Neural cell (in vitro differentiated cells): ENCODE results near the gene MYO3B.

ENCODE experiments used
- EP300 ChIP-seq: fragments of 450-650 bp; conservative IDR thresholded peaks from 2 replicates; pipeline ENCODE4 v1.6.1; 2014; ENCODE audit warnings: antibody characterized with exemption, mild to moderate bottlenecking, moderate library complexity; ENCODE audit not compliant: poor library complexity, severe bottlenecking
- MXI1 ChIP-seq: fragments of 450-650 bp; conservative IDR thresholded peaks from 2 replicates; pipeline ENCODE4 v1.6.1; 2014; ENCODE audit warnings: antibody characterized with exemption, mild to moderate bottlenecking; ENCODE audit not compliant: poor library complexity, severe bottlenecking
- RAD21 ChIP-seq: fragments of 450-650 bp; conservative IDR thresholded peaks from 2 replicates; pipeline ENCODE4 v1.6.1; 2014; ENCODE audit warnings: antibody characterized with exemption, mild to moderate bottlenecking, moderate library complexity
- TF ChIP-seq, protein P1 (sequence below): fragments of 450-650 bp; IDR thresholded peaks from 2 replicates; pipeline ENCODE4 v1.5.1; 2014; ENCODE audit warnings: antibody characterized with exemption, mild to moderate bottlenecking, moderate library complexity; ENCODE audit not compliant: poor library complexity, severe bottlenecking
- TF ChIP-seq, protein P2 (sequence below): IDR thresholded peaks from 2 replicates; pipeline ENCODE4 v1.6.1; 2012; ENCODE audit warnings: borderline replicate concordance

DNA sequence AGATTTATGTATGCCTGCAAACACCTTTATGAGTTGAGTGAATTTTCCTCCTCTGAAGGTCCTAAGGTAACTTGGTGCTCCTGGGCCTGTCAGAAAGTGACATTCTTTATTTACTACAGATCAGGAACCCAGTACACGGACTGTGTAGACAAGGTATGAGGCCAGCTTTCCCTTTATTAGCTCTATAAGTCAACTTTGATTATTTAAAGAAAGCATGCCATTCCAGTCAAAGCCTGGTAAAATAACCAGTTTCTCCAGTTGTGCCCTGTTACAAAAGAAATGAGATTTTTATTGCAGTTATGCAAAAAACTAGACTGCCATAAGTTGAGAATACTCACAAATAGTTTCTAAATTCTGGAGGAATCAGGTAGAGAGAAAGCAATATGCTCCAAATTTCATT lies 271.1 kb downstream of the MYO3B start:
- TF ChIP-seq MXI1 (no peak), EP300 (no peak), RAD21 (no peak)
- TF ChIP-seq, protein P1, sequence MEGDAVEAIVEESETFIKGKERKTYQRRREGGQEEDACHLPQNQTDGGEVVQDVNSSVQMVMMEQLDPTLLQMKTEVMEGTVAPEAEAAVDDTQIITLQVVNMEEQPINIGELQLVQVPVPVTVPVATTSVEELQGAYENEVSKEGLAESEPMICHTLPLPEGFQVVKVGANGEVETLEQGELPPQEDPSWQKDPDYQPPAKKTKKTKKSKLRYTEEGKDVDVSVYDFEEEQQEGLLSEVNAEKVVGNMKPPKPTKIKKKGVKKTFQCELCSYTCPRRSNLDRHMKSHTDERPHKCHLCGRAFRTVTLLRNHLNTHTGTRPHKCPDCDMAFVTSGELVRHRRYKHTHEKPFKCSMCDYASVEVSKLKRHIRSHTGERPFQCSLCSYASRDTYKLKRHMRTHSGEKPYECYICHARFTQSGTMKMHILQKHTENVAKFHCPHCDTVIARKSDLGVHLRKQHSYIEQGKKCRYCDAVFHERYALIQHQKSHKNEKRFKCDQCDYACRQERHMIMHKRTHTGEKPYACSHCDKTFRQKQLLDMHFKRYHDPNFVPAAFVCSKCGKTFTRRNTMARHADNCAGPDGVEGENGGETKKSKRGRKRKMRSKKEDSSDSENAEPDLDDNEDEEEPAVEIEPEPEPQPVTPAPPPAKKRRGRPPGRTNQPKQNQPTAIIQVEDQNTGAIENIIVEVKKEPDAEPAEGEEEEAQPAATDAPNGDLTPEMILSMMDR, result no peak
- TF ChIP-seq, protein P2, sequence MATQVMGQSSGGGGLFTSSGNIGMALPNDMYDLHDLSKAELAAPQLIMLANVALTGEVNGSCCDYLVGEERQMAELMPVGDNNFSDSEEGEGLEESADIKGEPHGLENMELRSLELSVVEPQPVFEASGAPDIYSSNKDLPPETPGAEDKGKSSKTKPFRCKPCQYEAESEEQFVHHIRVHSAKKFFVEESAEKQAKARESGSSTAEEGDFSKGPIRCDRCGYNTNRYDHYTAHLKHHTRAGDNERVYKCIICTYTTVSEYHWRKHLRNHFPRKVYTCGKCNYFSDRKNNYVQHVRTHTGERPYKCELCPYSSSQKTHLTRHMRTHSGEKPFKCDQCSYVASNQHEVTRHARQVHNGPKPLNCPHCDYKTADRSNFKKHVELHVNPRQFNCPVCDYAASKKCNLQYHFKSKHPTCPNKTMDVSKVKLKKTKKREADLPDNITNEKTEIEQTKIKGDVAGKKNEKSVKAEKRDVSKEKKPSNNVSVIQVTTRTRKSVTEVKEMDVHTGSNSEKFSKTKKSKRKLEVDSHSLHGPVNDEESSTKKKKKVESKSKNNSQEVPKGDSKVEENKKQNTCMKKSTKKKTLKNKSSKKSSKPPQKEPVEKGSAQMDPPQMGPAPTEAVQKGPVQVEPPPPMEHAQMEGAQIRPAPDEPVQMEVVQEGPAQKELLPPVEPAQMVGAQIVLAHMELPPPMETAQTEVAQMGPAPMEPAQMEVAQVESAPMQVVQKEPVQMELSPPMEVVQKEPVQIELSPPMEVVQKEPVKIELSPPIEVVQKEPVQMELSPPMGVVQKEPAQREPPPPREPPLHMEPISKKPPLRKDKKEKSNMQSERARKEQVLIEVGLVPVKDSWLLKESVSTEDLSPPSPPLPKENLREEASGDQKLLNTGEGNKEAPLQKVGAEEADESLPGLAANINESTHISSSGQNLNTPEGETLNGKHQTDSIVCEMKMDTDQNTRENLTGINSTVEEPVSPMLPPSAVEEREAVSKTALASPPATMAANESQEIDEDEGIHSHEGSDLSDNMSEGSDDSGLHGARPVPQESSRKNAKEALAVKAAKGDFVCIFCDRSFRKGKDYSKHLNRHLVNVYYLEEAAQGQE, result no peak
